GDM1 (cell line): ENCODE data around the gene DENND5A.

Experiments used
- DNase-seq: peaks from one replicate; lab custom pipeline; 2025; lab: John Stamatoyannopoulos, UW

DENND5A gene

DNA sequence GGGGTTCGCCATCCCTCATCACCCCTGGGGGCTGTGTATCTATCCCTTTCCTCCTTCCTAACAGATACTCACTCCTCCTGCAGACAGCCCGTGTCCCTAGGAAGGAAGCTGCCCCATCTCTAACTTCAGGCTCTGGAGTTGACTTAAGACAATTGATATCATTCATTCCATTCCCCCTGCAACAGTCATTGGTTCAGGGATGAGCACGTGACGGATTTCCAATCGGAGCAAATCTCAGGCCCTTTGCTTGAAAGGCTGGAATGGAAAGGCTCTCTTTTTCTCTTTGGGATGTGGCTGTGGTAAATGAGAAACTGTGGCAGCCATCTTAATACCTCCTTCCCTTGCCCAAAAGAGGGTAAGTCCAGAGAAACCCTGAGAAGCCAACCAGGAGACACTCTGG, 168.7 kb downstream of the DENND5A start:
- DNase-seq, result no peak

DNA sequence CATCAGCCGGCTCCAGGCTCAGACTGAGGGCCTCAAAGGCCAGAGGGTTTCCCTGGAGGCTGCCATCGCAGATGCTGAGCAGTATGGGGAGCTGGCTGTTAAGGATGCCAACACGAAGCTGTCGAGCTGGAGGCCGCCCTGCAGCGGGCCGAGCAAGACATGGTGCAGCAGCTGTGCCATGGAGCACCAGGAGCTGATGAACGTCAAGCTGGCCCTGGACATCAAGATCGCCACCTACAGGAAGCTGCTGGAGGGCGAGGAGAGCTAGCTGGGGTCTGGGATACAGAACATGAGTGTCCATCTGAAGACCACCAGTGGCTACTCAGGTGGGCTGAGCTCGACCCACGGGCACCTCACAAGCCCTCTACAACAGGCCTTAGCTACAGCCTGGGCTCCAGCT, 169.7 kb downstream of the DENND5A start:
- no peak for DNase-seq

DNA sequence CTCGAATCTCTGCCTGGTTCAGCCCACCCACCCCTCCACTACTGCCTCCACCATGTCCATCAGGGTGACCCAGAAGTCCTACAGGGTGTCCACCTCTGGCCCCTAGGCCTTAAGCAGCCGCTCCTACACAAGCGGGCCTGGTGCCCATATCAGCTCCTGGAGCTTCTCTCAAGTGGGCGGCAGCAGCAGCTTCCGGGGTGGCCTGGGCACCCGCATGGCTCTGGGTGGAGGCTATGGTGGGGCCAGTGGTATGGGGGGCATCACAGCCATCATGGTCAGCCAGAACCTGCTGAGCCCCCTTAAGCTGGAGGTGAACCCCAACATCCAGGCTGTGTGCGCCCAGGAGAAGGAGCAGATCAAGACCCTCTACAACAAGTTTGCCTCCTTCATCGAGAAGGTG, 170.7 kb downstream of the DENND5A start:
- no peak for DNase-seq

DNA sequence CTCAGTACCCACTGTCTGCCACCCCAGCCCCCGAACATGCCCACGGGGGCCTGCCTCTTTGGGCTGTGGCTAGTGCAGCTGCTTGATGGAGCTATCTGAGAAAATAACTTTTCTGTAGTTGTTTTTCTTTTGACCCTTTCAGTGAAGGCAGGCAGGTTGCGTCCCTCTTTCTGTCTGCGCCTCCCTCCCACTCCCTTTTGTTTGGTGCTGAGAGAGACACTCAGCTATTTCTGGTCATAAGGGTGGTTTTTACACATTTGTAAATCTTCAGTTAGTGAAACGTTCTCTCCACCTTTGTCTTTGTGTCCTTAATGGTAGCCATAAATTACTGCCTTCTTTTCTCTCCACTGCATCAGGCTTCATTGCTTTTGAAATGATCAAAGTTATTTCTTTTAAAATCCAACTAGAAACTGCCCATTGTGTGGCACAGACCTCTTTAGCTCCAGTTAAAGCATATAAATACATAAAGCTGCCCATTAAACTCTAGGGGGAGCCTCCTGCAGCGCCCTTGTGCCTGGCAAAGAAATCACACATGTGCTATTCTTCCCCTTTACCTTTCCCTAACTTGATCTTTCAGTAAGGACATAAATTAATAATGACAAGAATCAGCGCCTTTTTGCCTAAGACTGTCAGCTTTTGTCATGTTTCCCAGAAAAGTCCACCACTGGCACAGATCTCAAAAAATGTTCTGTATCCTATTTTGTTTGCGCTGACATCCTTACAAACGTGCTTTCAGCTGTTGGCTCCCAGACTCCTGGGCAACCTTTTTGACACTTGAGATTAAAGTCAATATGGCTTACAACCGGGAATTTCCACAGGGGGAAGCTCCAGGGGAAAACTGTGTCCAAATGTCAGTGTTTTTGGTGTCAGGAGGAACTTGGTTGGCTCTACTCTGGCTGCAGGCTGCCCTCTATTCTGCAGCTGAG, 172.0 kb downstream of the DENND5A start:
- DNase-seq, result no peak

DNA sequence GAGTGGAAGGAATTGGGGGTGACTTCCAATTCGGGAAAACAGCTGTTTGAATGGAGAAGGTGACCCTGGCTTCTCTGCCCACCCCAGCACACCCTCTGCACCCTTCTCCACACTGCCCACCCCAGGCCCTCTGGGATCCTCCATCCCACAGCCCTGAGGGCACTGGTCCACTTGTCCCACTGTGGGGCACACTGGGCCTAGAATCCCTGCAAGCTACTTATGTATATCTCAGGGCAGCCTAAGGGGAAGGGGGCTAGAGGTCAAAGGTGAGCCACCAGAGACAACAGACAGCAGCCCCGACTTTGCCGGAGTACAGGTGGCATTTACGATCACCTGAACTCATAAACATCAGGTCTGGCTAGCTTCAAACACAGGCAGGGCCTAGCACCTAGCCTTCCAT, 173.1 kb downstream of the DENND5A start:
- no peak for DNase-seq

DNA sequence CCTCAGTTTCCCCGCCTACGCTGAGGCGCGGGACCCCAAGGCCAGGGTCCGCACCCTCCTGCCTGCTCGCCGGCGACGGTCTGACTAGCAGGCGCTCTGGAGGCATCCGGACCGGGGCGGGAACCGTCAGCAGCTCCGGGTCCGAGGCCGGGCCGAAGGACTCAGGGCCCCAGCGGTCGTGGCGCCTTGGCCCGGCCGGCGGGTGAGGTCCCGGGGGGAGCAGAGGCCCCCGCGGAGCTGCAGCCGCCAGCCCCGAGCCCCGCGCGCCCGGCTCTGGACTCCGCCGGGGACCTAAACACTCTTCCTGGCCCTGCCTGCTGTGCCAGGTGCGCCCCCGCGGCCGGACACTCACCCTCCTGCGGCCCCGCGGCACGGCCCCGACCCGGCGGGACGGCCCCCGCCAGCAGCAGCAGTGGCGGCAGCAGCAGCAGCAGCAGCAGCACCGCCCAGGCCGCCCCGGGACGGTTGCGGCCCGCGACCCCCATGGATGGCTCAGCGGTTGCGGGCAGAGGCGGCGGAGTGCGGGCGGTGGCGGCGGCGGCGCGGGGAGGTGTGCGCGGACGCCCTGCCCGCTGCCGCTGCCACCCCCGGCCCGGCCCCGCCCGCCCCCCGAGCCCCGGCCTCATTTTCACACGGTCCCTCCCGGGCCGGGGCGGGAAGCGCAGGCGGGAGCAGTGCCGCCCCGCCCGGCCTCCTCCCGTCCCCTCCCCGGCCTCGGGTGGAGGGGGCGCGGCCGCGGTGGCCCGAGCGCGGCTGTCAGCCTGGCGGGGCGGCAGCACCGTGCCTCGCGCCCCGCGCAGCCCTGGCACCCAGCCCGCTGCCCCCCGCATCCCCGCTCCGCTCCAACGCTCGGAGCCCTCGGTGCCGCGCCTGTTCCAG, 173.9 kb downstream of the DENND5A start, which contains the start of gene SCUBE2:
Gene SCUBE2, minus strand, starts transcription at position 556 of the 879 bp plus-strand sequence. Its CDS starts 71 bp downstream, at position 485.
- no peak for DNase-seq

DNA sequence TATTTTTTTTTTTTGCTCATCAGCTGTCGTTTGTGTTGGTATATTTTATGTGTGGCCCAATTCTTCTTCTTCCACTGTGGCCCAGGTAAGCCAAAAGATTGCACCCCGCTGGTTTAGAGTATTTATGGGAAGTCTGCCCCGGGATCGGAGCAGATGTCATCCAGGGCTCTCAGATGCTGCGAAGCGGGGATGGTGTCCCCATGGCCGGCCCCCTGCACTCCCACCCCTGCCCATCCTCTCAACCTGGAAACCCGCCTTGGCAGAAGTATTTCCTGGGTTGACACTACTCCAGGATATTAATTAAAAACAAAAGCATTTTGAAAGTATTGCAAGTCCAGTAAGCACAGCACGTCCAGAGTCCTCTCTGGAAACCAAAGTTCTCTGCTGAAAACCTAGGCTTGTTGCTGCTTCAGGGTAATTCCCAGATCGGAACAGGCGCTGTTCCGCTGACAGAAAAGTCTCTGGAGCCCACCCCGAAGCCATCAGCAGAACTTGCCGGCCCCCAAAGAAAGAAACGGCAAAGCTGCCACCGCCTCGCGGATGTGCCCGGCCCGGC, 174.6 kb downstream of the DENND5A start:
- no peak for DNase-seq

DNA sequence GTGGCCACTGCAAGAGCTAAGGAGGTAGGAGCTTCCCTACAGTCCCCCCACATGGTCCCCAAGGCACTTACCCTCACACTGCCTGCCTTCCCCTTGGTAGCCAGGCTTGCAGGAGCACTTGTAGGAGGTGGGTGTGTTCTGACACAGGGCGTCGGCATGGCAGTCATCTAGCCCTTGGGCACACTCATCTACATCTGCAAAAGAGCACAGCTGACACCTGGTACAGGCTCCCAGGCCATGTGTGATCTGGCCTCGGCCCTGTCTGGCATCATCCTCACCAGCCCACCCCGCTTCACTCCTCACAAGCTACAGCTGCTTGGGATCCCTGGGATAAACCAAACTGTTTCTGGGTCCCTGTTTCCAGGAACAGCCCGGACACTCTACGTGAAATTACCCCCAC, 175.5 kb downstream of the DENND5A start:
- DNase-seq, result no peak

DNA sequence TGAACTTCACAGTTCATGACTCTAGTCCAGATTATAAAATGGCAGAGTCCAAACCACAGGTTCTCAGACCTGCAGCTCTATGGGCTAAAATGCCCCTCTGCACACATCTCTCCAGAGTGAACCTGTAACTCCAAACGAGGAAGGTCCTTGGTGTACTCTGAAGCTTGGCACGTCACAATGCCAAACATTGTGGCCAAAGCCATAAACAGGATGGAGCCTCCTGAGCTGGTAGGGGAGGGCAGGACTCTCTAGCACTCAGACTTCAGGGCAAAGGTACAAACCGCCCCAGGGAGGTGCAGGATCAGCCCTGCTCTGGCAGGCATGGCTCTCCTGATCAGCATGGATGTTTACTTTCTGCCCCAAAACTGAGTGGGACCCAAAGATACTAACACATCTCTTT, 176.1 kb downstream of the DENND5A start:
- DNase-seq, result no peak
